Measurements from ENCODE around the gene CARNS1.

GRCh38 chr11:67391304-67392182 is 23.9 kb upstream of the CARNS1 start, which contains the start of gene RAD9A:
- TF ChIP-seq ZNF407 (CRISPR knock-in tag; IDR thresholded peaks at IDR 0.05; ENCODE audit: not compliant biosample characterization) (peak; percentile 77), TAF1 (CRISPR knock-in tag; IDR thresholded peaks at IDR 0.05) (peak; percentile 90), CTCF (CRISPR knock-in tag; IDR thresholded peaks at IDR 0.05) (peak; percentile 26; the same call in 1 of the 2 replicates), PTBP1 (IDR thresholded peaks at IDR 0.05; ENCODE audit: low read depth, low read length, poor library complexity, severe bottlenecking) (no peak)
